ENCODE results near the gene KDM2B. TPM values are rescaled to one million over a fixed set of nuclear protein-coding genes. Genes with fewer than 3 reads are reported as not detected.

Gene KDM2B
- total and polyA plus RNA-seq, 10 of the 15 experiments (the other 5 are each of a cell fraction or from before 2014, with no cell fraction given), result 13.6 to 124 (median 40.4) TPM

GRCh38 chr12:121565076-121565475, 15.7 kb downstream of the KDM2B start:
- TF ChIP-seq PBX3 (IDR thresholded peaks at IDR 0.05; ENCODE audit: insufficient replicate concordance, low read depth, low read length), result no peak
- TF ChIP-seq CEBPZ (IDR thresholded peaks at IDR 0.05; ENCODE audit: low read depth, low read length), result no peak
- no peak for TF ChIP-seq POU2F2 (IDR thresholded peaks at IDR 0.05; ENCODE audit: borderline replicate concordance, low read depth, low read length)
- POLR2A ChIA-PET, result interaction anchor here (0.5 to 1.5 kb wide), 3 partner anchors 10 to 55 kb away, joined by 3 to 5 read pairs (median 3); no protein-coding TSS in a partner anchor
- RAD21 ChIA-PET (ENCODE audit: unreplicated experiment), result interaction anchor here (1.0 kb wide), 1 partner anchor 28 kb away, joined by 4 read pairs; no protein-coding TSS in a partner anchor
- 92% methylated on average over 7 of the region's 7 CpGs for WGBS (ENCODE audit: insufficient coverage, insufficient replicate concordance, low lambda C conversion rate, missing lambda C conversion rate)
- Histone ChIP-seq H4K20me1 (ENCODE audit: control insufficient read depth, insufficient read depth) (no peaks in the 10 kb centered on the region), H3K4me1 (ENCODE audit: control insufficient read depth, insufficient read depth, low read length) (peaks cover 9% of the 10 kb centered on the region), H3K27me3 (replicated peaks in 1 of 2; ENCODE audit: control insufficient read depth in 2 of 2, insufficient read depth in 2 of 2, low read length in 1 of 2) (no peaks in the 10 kb centered on the region), H3K9ac (ENCODE audit: control insufficient read depth, insufficient read depth, low read length) (no peak overlapping the region), H3K9me3 (replicated peaks; ENCODE audit: control insufficient read depth, insufficient read depth, low read length) (no peaks in the 10 kb centered on the region), H3K36me3 (ENCODE audit: control insufficient read depth in 2 of 2, insufficient read depth in 2 of 2, low read length in 1 of 2) (peaks cover 0 to 2% of the 10 kb centered on the region in 2 experiments; a peak in 2 of 4 replicates), H3K4me3 (no peak overlapping the region), H3K4me2 (ENCODE audit: control insufficient read depth, insufficient read depth) (no peak overlapping the region), H3K79me2 (ENCODE audit: control insufficient read depth, insufficient read depth, low read length) (no peaks in the 10 kb centered on the region), H3K27ac (ENCODE audit: control insufficient read depth, insufficient read depth) (no peak overlapping the region), H2AFZ (ENCODE audit: control insufficient read depth, low read depth, low read length) (no peak overlapping the region)
- ATAC-seq, result no peak
- in situ Hi-C loops (cut with MboI), result no loop called here
- CTCF ChIA-PET, result interaction anchor here (0.6 to 0.8 kb wide), 3 partner anchors 9 to 398 kb away, joined by 3 to 4 read pairs (median 3); no protein-coding TSS in a partner anchor
- FAIRE-seq, result no peak
- no peak for DNase-seq (ENCODE audit: low read depth, low spot score)
- SMC1A ChIA-PET (ENCODE audit: uncharacterized antibody, unreplicated experiment), result interaction anchor here (3.9 kb wide), 1 partner anchor 12 kb away, joined by 21 read pairs; no protein-coding TSS in a partner anchor
- intact Hi-C loops (cut with micrococcal nuclease; ENCODE audit: unreplicated experiment), result no loop called here
- no TSS peak for BruUV-seq (replicated peaks)

Measured in GM12878 (cell line).